HG02763 (cell line): ENCODE data around the gene PPEF2.

Experiments used
- ATAC-seq: cut with Tn5 transposase; IDR thresholded peaks from one replicate; pipeline ENCODE4 v1.9.1; 2021; ENCODE audit warnings: mild to moderate bottlenecking, moderate library complexity; ENCODE audit not compliant: unreplicated experiment

Gene PPEF2

GRCh38 chr4:75834772-75835154 lies 67.5 kb downstream of the PPEF2 start:
- ATAC-seq: no peak

- no peak for ATAC-seq
These were observed 68.0 kb downstream of the PPEF2 start for GRCh38 chr4:75834095-75834771.

GRCh38 chr4:75831856-75832405 lies 70.3 kb downstream of the PPEF2 start:
- ATAC-seq: no peak

GRCh38 chr4:75830906-75831305 lies 71.3 kb downstream of the PPEF2 start:
- no peak for ATAC-seq

- ATAC-seq: no peak
These were observed 78.4 kb downstream of the PPEF2 start for GRCh38 chr4:75823812-75824211.

- no peak for ATAC-seq
These were observed 79.8 kb downstream of the PPEF2 start for GRCh38 chr4:75822416-75822815.

GRCh38 chr4:75821966-75822365 lies 80.3 kb downstream of the PPEF2 start:
- ATAC-seq: no peak

- no peak for ATAC-seq
These were observed 81.0 kb downstream of the PPEF2 start for GRCh38 chr4:75821216-75821615.

GRCh38 chr4:75820676-75821075 lies 81.6 kb downstream of the PPEF2 start:
- ATAC-seq: no peak

- no peak for ATAC-seq
These were observed 82.1 kb downstream of the PPEF2 start for GRCh38 chr4:75820197-75820596.

- no peak for ATAC-seq
These were observed 83.1 kb downstream of the PPEF2 start for GRCh38 chr4:75819121-75819520.

- no peak for ATAC-seq
These were observed 84.4 kb downstream of the PPEF2 start for GRCh38 chr4:75817901-75818300.
